ENCODE results near the gene TCEAL3. TPM values are rescaled to one million over a fixed set of nuclear protein-coding genes. Genes with fewer than 3 reads are reported as not detected.
"Not testable (repeated sequence)": the region's sequence is repeated elsewhere in the genome, so short reads cannot be mapped to it uniquely, and the experiment has no call there.

Gene TCEAL3
- total RNA-seq, 2 experiments from 2014 or later, result 4.0 to 4.5 TPM

DNA sequence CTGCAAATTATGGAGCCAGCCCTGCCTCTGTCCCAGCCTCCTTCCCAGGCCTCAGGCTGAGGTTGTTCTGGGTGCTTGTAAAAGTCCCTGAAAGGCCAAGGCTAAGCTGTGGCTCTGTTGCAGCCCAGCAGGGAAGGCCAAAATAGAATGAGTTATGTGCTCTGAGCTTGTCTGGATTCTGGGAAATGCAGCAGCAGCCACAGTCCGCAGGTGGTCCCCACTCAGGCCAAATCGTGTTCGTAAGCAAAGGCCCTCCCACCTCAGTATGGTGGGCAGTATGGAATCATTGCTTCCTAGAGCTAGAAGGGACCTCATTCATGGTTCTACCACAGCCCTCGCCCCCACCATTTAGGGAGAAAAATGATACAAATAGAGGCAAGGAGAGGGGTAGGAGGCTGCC, 16.3 kb downstream of the TCEAL3 start:
- POLR2A ChIA-PET, result no interaction called here
- CTCF ChIA-PET, result no interaction called here

DNA sequence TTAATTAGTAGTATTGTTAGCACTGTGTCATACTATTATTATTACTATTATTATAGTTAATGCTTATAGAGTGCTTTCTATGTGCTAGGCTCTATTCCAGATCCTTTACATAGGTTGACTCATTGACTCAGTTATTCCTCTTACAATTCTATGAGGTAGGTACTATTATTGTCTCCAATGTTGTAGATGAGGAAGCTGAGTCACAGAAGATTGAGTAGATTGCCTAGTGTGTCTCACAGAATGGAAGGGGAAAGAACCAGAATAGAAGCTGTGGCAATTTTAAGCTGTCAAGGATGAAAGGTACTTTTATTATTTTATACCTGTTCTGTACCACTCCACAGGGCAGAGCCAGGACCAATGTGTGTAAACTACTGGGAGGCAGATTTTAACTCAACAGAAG, 19.1 kb downstream of the TCEAL3 start:
- CTCF ChIA-PET, result no interaction called here
- POLR2A ChIA-PET, result no interaction called here

DNA sequence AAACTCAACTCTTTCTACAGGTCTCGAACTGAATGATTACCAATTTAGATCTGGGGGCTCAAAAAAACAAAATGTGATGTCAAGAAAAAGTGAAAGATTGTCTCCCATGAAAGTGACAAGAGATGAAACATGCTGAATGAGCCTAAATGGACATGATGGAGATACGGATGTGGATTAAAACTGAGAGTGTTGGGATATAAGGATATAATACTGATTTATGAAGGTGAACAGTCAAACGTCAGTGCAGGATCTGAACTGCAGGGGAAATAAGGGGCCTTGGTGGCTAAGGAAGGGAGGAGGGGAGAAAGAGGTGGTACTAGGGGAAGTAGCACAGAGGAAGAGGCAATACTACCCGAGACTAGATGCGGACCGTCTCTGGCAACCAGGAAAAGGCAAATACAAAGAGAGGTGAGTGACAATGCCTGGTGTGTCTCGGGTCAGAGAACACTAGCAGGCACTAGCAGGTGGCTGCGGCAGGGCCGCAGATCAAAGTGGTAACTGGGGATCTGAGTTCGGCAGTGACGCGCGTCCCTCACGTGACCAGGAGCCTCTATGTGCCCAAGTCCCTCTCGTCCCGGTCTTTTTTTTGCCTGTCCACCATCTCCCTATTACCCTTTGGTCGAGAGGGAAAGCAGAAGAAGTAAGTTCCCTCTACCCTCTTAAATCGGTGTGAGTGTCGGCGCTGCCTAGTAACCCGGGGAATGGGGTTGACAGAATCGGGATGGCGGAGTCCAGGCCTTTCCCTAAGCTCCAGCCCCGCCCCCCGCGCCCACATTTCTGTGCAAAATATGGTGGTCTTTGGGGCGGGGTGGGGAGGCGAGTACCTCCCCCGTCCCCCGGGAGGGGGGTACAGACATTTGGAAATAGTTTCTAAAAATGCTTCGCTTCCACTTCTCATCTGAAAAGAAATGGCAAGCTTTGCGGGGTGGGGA, 20.9 kb downstream of the TCEAL3 start, which contains the start of gene TCEAL1:
TCEAL1 (plus strand) TSS at position 590 of the 932 bp plus-strand sequence. CDS start 942 bp downstream, outside the sequence.
- CTCF ChIA-PET, result interaction anchor here (0.6 kb wide), 1 partner anchor 94 kb away, joined by 3 read pairs; no protein-coding TSS in a partner anchor
- POLR2A ChIA-PET, result interaction anchor here (0.7 kb wide), 1 partner anchor 74 kb away, joined by 9 read pairs; no protein-coding TSS in a partner anchor

DNA sequence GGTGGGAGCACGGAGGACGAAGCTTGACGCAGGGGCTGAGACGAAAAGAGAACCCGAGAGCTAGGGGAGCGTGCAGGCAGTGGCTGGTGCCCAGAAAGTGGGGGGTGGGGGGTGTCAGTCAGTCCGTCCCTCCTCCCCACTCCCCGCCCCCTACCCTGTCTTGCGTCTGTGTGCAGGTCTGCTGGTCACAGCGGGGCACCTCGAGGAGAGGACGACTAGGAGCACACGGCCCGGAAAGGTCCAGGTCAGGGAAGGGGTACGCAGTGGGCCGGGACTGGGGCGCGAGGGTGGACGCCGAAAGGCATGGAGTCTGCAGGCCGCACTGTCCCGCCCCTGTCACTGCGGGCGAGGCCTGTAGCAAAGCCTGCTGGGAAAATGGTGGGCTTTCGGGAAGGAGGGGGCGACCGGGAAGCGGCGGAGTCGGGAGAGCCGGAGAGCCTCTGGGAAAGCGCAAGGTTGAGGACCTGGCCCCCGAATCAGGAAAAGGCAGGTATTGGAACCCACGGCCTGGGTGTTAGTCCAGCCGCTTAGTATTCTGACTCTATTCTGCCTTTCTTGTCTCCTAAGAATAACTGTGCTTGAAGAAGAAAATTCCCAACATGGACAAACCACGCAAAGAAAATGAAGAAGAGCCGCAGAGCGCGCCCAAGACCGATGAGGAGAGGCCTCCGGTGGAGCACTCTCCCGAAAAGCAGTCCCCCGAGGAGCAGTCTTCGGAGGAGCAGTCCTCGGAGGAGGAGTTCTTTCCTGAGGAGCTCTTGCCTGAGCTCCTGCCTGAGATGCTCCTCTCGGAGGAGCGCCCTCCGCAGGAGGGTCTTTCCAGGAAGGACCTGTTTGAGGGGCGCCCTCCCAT, 21.8 kb downstream of the TCEAL3 start:
- CTCF ChIA-PET, result interaction anchor here (0.6 kb wide), 1 partner anchor 95 kb away, joined by 3 read pairs; no protein-coding TSS in a partner anchor
- POLR2A ChIA-PET, result interaction anchor here (0.7 kb wide), 1 partner anchor 75 kb away, joined by 9 read pairs; no protein-coding TSS in a partner anchor

DNA sequence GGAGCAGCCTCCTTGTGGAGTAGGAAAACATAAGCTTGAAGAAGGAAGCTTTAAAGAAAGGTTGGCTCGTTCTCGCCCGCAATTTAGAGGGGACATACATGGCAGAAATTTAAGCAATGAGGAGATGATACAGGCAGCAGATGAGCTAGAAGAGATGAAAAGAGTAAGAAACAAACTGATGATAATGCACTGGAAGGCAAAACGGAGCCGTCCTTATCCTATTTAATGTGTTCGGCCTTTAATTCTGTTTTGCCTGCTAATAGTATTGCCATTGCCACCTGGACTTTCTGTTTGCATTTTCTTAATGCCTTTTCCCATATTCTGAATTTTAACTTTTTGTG, 22.4 kb downstream of the TCEAL3 start:
- CTCF ChIA-PET, result no interaction called here
- POLR2A ChIA-PET, result no interaction called here

DNA sequence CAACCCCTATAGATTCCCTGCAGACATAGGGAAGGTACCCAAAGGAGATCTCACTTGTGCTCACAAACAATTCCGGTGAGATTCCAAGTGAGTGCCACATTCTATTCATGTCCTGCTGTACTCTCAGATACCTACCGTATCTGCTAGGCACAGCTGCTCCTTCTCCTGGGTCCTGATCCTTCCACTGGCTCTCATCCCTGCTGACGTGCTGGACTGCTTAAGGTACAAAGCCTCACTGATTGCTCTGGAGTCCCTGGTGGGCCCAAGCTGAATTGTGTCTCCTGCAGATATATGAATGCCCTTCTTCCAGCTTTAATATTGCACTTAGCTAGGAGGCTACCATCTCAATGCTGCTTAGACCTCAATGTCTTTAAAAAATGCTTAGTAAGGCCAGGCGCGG, 23.4 kb downstream of the TCEAL3 start:
- ChIA-PET CTCF (no interaction called here), POLR2A (no interaction called here)

DNA sequence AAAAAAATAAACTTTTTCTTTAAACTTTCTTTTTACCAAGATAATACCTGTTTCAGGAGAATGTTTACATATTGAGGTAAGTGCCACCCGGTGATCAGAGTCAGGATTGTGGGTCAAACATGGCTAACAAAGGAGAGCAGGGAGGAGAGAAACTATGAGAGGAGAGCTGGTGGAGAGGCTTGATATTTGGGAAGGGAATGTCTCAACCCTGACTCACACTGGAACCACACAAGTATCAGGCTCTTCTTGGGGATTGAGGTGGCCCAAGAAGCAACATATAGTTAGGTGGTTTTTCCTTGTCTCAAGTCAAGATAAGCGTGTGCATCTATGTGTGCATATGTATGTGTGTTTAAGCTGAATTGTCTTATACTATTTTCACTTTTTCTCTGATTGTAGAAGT, 27.7 kb downstream of the TCEAL3 start:
- POLR2A ChIA-PET, result no interaction called here
- CTCF ChIA-PET, result no interaction called here

DNA sequence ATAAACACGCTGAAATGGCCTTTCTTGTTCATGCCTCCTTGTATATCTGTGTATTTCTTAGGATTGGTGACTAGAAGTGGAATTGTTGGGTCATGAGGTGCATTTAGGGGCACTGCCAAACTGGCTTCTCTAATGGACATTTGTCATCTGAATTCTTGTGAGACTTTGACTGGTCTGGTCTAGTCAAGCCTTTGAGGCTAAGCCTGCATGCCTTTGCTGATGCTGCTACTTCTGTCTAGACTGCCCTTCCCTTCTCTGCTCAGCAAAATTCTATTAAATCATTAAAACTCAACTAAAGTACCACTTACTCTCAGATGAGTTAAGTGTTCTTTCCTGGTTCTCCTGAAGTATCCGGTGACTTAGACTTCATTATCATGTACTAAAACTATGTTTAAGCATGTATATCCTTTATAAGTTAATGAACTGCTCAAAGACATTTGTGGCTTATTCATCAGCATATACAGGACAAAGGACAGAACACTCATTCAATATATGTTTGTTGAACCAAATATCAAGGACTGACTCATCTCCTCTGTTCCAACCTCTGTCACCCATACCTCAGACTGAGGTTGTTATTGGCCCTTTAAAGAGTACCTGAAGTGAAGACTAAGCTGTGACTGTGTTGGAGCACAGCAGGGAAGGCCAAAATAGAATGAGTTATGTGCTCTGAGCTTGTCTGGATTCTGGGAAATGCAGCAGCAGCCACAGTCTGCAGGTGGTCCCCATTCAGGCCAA, 30.0 kb downstream of the TCEAL3 start:
- ChIA-PET CTCF (no interaction called here), POLR2A (no interaction called here)

DNA sequence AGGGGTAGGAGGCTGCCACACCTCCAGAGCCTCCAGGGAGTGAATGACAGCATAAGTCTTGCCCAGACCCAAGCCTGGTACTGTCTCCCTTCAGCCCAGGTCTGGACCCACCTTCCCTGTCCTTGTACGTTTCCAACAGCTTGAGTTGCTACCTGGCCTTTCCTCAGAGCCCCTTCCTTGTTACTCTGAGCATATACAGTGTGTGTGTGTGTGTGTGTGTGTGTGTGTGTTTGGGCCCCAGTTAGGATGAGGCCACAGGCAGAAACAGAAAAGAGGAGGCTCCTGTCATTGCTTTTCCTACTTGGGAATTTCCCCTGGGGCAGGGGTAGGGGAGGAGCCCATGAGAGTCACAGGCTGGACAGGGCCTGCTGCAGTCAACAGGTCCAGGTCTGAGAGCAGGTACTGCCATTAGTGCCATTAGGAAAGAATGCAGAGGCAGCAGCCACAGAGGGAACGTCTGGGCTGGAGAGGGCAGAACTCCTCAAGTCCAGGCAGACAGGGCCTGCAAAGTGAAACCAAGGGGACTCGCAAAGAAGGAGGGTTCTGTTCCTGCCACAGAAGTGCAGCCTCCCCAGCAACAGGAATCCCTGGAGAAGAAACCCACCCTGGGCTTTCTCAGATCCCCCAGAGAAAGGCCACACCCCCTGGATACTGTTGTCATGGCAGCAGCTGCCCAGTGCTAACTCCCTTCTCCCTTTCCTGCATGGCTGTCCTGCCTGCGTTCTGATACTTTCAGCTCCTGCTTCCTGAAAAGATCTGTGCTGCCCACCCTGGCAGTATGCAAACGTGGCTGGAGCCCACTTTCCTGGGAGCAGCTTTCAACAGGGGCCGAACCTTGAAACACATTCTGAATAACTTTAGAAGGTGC, 30.9 kb downstream of the TCEAL3 start:
- POLR2A ChIA-PET, CTCF ChIA-PET: not testable (repeated sequence)

DNA sequence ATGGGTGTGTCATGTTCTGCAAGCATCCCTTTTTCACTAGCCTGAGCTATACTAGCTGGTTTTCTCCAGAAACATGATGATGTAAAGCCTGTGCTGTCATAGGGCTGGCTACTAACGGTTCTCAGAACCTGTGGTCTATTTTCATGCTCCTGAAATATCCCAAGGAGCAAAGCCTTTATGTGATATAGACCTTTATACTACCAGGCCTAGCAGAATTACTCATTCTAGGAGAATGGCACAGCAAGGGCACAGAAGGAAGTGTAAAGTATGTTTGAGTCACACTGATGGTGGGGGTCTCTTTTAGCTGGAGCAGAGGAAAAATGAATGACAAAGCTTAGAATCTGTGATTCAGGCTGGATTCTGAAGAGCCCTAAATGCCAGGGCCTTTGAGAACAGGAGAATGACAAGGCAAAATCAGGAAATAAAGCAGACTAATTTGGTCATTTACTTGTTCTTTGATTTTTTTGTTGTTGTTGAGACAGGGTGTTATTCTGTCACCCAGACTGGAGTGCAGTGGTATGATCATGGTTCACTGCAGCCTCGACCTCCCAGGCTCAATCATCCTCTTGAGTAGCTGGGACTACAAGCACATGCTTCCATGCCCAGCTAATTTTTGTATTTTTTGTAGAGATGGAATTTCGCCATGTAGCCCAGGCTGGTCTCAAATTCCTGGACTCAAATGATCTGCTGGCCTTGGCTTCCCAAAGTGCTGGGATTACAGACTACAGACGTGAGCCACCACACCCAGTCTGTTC, 32.8 kb downstream of the TCEAL3 start:
- ChIA-PET CTCF (no interaction called here), POLR2A (no interaction called here)

DNA sequence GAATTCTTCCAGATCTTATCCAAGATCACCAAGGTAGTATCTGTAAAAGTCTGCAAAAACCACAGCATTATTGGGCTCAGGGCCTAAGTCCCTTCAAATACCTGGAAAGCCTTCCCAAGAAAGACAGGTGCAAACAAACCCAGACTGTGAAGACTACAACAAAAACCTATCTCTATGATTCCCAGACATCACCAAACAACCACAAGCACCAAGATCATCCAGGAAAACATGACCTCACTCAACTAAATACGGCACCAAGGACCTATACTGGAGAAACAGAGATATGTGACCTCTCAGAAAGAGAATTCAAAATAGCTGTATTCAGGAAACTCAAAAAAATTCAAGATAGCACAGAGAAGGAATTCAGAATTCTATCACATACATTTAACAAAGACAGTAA, 36.4 kb downstream of the TCEAL3 start:
- ChIA-PET POLR2A (no interaction called here), CTCF (no interaction called here)

DNA sequence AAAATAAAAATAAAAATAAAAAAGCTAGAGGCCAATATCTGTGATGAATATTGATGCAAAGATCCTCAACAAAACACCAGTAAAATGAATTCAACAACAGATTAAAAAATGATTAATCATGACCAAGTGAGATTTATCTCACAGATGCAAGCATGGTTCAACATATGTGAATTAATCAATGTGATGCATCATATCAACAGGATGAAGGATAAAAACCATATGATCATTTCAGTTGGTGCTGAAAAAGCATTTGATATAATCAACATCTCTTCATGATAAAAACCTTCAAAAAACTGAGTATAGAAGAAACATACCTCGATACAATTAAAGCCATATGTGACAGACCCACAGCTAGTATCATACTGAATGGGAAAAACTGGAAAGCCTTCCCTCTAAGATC, 39.9 kb downstream of the TCEAL3 start:
- POLR2A ChIA-PET, result no interaction called here

DNA sequence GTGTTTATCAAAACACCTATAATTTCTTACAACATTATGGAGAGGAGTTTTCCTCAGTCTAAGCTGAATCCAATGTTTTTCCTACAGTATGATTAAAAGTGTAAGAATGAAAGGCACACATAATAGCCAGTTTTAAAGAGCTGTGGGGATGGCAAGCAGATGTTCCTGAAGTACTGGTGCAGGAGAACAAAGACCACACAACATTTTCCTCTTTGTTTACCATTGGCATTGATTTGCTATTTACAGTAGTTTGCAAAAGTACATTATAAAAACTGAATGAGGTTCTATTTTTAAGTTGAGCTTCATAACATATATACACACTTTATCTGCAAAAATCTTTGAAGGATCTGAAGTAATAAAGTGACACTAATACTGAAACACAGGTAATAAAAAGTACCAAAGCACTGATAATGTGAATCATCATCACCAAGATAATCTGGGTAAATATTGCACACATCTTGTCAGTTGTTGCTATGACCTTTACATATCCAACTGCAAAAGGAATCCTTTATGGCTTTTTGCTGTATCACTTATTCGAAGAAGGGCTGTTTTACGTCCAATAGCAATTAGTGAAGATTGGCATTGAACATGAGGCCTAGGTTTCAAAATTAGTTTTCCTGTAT, 43.5 kb downstream of the TCEAL3 start:
- POLR2A ChIA-PET, result no interaction called here

More for the DNA sequence above, 39.9 kb downstream of the TCEAL3 start:
- CTCF ChIA-PET, result no interaction called here

DNA sequence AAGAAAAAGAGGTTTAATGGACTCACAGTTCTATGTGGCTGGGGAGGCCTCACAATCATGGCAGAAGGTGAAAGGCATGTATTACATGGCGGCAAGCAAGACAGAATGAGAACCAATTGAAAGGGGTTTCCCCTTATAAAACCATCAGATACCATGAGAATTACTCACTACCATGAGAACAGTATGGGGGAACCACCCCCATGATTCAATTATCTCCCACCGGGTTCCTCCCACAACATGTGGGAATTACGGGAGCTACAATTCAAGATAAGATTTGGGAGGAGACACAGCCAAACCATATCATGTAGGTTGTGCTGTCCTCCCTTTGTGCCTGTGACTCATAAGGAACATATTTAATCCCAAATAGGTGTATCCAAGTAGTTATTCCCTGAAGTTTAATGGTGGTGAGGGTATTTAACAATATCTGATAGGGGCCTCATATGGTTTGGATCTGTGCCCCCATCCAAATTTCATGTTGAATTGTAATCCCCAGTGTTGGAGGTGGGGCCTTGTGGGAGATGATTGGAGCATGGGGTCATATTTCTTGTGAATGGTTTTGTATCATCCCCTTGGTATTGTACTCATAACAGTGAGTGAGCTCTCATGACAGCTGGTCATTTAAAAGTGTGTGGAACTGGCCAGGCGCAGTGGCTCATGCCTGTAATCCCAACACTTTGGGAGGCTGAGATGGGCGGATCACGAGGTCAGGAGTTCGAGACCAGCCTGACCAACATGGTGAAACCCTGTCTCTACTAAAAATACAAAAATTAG, 47.7 kb downstream of the TCEAL3 start:
- CTCF ChIA-PET, result not testable (repeated sequence)
- POLR2A ChIA-PET, result interaction anchor here (0.6 kb wide), 1 partner anchor 267 kb away, joined by 3 read pairs; no protein-coding TSS in a partner anchor

More for the DNA sequence above, 43.5 kb downstream of the TCEAL3 start:
- CTCF ChIA-PET, result interaction anchor here (0.6 kb wide), 1 partner anchor 13 kb away, joined by 3 read pairs; no protein-coding TSS in a partner anchor

DNA sequence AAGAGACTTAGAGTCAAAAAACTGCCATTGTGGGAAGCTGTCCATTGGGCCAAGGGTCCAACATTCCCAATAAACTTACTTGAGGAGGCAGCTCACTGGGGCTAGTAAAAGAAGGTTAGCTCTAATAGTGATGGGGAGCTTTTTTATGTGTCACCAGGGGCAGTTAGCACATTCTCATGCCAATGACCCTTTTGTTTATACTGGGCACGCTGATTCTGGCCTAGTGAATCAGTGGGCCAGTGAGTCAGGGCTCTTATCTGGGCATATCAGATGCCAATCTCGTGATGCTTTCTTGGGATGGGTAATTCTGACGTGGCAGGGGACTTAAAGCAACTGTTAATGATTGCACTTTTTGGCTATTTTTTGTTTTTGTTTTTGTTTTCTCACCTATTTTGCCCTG, 48.9 kb downstream of the TCEAL3 start:
- CTCF ChIA-PET, result no interaction called here
- POLR2A ChIA-PET, result no interaction called here

DNA sequence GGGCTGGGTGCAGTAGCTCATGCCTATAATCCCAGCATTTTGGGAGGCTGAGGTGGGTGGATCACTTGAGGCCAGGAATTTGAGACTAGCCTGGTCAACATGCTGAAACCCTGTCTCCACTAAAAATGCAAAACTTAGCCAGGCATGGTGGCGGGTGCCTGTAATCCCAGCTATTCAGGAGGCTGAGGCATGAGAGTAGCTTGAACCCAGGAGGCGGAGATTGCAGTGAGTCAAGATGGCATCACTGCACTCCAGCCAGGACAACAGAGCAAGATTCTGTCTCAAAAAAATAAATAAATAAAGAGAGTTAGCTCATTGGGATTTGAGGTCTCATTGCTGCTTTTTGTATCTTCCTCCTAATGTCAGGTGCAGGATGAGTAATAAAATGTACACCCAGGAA, 49.3 kb downstream of the TCEAL3 start:
- CTCF ChIA-PET, POLR2A ChIA-PET: not testable (repeated sequence)
